ENCODE data around the gene PXN. TPM values are rescaled to one million over a fixed set of nuclear protein-coding genes. Genes with fewer than 3 reads are reported as not detected.

PXN gene
- polyA plus RNA-seq, 2 of the 4 experiments (the other 2 are of a cell fraction) = 40.1 to 97.0 TPM

DNA sequence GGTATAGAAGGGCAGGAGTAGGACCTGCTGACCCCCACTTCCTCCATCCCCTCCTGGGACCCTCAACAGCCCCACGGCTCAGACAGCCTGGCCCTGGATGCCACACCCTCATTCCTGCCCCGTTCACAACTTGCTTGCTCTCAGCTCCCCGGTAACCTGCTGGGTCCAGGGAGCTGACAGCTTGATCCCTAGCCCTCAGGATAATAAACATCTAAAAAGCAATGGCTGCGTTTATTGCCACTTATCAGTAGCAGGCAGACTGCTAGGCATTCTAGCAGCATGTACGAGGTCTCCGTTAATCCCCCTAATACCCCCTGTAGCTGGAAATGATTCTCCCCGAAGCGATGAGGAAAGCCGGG is 40.4 kb downstream of the PXN start:
- no peak overlapping the region for H3K4me2 ChIP-seq
- peaks cover 59% of the 10 kb centered on the region for H3K4me1 ChIP-seq
- CTCF ChIA-PET = interaction anchor here (9.1 to 18.0 kb wide), 3 partner anchors 21 to 62 kb away, joined by 221 to 1367 read pairs (median 308); partner anchors contain the start of genes PXN, RNU4-1, RNU4-2 and RPLP0
- no peak overlapping the region for H3K4me3 ChIP-seq
- no peak for ATAC-seq
- H3K27ac ChIP-seq = peak overlapping the region in 1 of 2 experiments; percentile 67; a peak in 3 of 6 replicates
- no peak for FAIRE-seq
- TF ChIP-seq NFE2L2 (conservative IDR thresholded peaks at IDR 0.05; ENCODE audit: low read length) (no peak), EHMT2 (IDR thresholded peaks at IDR 0.05; ENCODE audit: low read depth) (no peak), SREBF2 (IDR thresholded peaks at IDR 0.05) (no peak), NR3C1 (IDR thresholded peaks at IDR 0.05) (no peak), ZFP36 (IDR thresholded peaks at IDR 0.05; ENCODE audit: borderline replicate concordance, partially characterized antibody) (no peak), MAZ (IDR thresholded peaks at IDR 0.05; ENCODE audit: borderline replicate concordance, low read depth, low read length) (no peak), KDM1A (IDR thresholded peaks at IDR 0.05; ENCODE audit: low read depth) (no peak)
- TF ChIP-seq, protein P1, sequence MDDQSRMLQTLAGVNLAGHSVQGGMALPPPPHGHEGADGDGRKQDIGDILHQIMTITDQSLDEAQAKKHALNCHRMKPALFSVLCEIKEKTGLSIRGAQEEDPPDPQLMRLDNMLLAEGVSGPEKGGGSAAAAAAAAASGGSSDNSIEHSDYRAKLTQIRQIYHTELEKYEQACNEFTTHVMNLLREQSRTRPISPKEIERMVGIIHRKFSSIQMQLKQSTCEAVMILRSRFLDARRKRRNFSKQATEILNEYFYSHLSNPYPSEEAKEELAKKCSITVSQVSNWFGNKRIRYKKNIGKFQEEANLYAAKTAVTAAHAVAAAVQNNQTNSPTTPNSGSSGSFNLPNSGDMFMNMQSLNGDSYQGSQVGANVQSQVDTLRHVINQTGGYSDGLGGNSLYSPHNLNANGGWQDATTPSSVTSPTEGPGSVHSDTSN (IDR thresholded peaks at IDR 0.05) = no peak
- DNase-seq (ENCODE audit: low read depth in 1 of 2, low spot score in 1 of 2) = no peak
- POLR2A ChIA-PET = interaction anchor here (0.6 to 9.0 kb wide), 3 partner anchors 16 to 66 kb away, joined by 5 to 220 read pairs (median 132); partner anchors contain the start of genes RNU4-1, RNU4-2 and RPLP0
- WGBS (ENCODE audit: missing lambda C conversion rate) = 80% methylated on average over 9 of the region's 9 CpGs
- H3K9me3 ChIP-seq = no peaks in the 10 kb centered on the region

GRCh38 chr12:120224304-120225199 is 41.0 kb downstream of the PXN start:
- CTCF ChIA-PET = interaction anchor here (9.1 to 18.0 kb wide), 3 partner anchors 20 to 62 kb away, joined by 221 to 1367 read pairs (median 308); partner anchors contain the start of genes PXN, RNU4-1, RNU4-2 and RPLP0
- no peak overlapping the region for H3K4me3 ChIP-seq

DNA sequence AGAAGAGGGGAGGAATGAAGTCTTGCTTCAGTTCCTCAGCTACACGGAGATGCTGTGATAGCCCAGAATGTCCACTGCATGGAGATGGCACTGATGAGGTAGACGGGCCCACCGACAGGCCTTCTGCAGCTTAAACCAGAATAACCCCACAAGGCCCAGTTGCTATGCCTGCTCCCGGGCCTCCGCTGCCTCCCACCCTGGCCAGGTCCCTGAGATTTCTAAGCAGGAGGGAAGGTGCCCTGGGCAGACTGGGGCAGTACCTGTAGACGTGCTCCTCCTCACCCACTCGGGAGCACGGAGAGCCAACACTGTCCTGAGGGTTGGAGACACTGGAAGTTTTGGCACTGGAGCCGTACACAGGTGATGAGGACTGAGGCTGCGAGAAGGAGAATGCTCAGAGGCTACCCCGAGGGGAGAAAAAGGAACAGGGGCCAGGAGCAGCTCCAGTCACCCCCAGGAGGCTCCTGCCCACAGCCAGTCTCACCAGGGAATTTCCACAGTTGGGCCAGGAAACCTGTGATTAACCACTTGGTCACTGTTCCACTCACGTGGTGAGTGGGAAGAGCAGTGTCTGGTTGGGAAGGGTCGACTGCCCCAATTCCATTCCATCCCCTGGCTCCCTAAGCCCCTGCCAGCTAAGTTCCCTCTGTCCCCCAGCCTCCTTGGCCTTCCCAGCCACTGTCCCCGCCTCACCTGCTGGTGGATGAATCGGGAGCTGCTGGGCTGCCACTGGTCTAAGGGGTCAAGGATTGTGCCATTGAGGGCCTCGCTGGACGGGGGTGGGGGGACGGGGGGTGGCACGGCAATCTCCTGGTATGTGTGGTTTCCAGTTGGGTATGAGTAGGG is 41.8 kb downstream of the PXN start:
- ChIA-PET POLR2A (interaction anchor here (5.8 kb wide), 1 partner anchor 23 kb away, joined by 40 read pairs; the partner anchor contains the start of gene RPLP0), CTCF (interaction anchor here (17.8 to 18.0 kb wide), 2 partner anchors 19 to 32 kb away, joined by 308 to 1367 read pairs; partner anchors contain the start of genes PXN and RPLP0)
- Histone ChIP-seq H3K9me3 (no peaks in the 10 kb centered on the region), H3K27ac (no peak overlapping the region), H3K4me3 (no peak overlapping the region), H3K4me2 (no peak overlapping the region), H3K4me1 (peaks cover 44% of the 10 kb centered on the region)
- WGBS (ENCODE audit: missing lambda C conversion rate) = 90% methylated on average over 16 of the region's 19 CpGs
- FAIRE-seq (no peak), ATAC-seq (no peak), DNase-seq (ENCODE audit: low read depth in 1 of 2, low spot score in 1 of 2) (no peak)
- no peak for TF ChIP-seq HEYL (CRISPR knock-in tag; IDR thresholded peaks at IDR 0.05)
- TF ChIP-seq FOXS1 (CRISPR knock-in tag; IDR thresholded peaks at IDR 0.05) = no peak
- TF ChIP-seq JUN (IDR thresholded peaks at IDR 0.05) = no peak

More at GRCh38 chr12:120224304-120225199, 41.0 kb downstream of the PXN start:
- FAIRE-seq (no peak), ATAC-seq (no peak), DNase-seq (ENCODE audit: low read depth in 1 of 2, low spot score in 1 of 2) (no peak)
- H3K4me2 ChIP-seq = no peak overlapping the region
- 79% methylated on average over 24 of the region's 25 CpGs for WGBS (ENCODE audit: missing lambda C conversion rate)
- H3K9me3 ChIP-seq = no peaks in the 10 kb centered on the region
- H3K27ac ChIP-seq = peak overlapping the region in 1 of 2 experiments; percentile 67; a peak in 3 of 6 replicates
- H3K4me1 ChIP-seq = peaks cover 53% of the 10 kb centered on the region
- TF ChIP-seq MAFK (IDR thresholded peaks at IDR 0.05; ENCODE audit: partially characterized antibody) (no peak), CBX8 (IDR thresholded peaks at IDR 0.05) (no peak)
- POLR2A ChIA-PET = interaction anchor here (9.0 kb wide), 1 partner anchor 24 kb away, joined by 132 read pairs; the partner anchor contains the start of gene RPLP0

- H3K4me3 ChIP-seq = no peak overlapping the region
- FAIRE-seq (no peak), ATAC-seq (no peak), DNase-seq (ENCODE audit: low read depth in 1 of 2, low spot score in 1 of 2) (no peak)
- TF ChIP-seq MAZ (IDR thresholded peaks at IDR 0.05; ENCODE audit: borderline replicate concordance, low read depth, low read length) (no peak), PHF8 (IDR thresholded peaks at IDR 0.05; ENCODE audit: borderline replicate concordance, low read depth) (no peak), FOSL2 (IDR thresholded peaks at IDR 0.05) (no peak), FOSL2 (CRISPR knock-in tag; IDR thresholded peaks at IDR 0.05) (0 out of 2 replicates have a peak, but pooled peaks have one; percentile 3)
- CTCF ChIA-PET = interaction anchor here (6.8 to 18.0 kb wide), 3 partner anchors 7 to 33 kb away, joined by 100 to 1367 read pairs (median 308); partner anchors contain the start of genes PXN and RPLP0
- no peak overlapping the region for H3K4me2 ChIP-seq
- H3K9me3 ChIP-seq = no peaks in the 10 kb centered on the region
- POLR2A ChIA-PET = interaction anchor here (1.0 to 5.8 kb wide), 2 partner anchors 20 to 22 kb away, joined by 4 to 40 read pairs; partner anchors contain the start of gene RPLP0
- peaks cover 31% of the 10 kb centered on the region for H3K4me1 ChIP-seq
- 98% methylated on average over 8 of the region's 12 CpGs for WGBS (ENCODE audit: missing lambda C conversion rate)
- no peak overlapping the region for H3K27ac ChIP-seq
These were observed 43.2 kb downstream of the PXN start for GRCh38 chr12:120222288-120222832.

All from A549 (cell line).